GM12878 (cell line): ENCODE results near the gene CD93. TPM values are rescaled to one million over a fixed set of nuclear protein-coding genes. Genes with fewer than 3 reads are reported as not detected.

Source experiments
- ATAC-seq: fragments of 200-7000 bp; cut with Tn5 transposase; 3 replicates; pipeline ENCODE4 v1.9.1; 2020; ENCODE audit warnings: mild to moderate bottlenecking, moderate library complexity
- BruUV-seq: library from RNA; stranded (reverse); fragments of 400-500 nt; replicated peaks from 2 replicates; lab custom pipeline; 2021; lab: Mats Ljungman, UMichigan
- CTCF ChIA-PET: fragments of 300-600 bp; sonication (Branson Sonifier 250); formaldehyde crosslinking; extraction: SDS; loops from one replicate; lab custom pipeline; 2021; ENCODE audit warnings: inconsistent platforms; lab: Yijun Ruan, JAX
- POLR2A ChIA-PET: fragments of 350-600 bp; formaldehyde crosslinking; extraction: SDS; loops from one replicate; lab custom pipeline; 2021; ENCODE audit warnings: inconsistent platforms; lab: Charles Lee
- RAD21 ChIA-PET: fragments of 300-600 bp; sonication (Branson Sonifier 250); formaldehyde crosslinking; loops from one replicate; lab custom pipeline; 2023; ENCODE audit warnings: antibody characterized with exemption; ENCODE audit not compliant: unreplicated experiment; lab: Charles Lee
- SMC1A ChIA-PET: fragments of 300-600 bp; sonication (Branson Sonifier 250); formaldehyde crosslinking; loops from one replicate; lab custom pipeline; 2023; ENCODE audit not compliant: unreplicated experiment, uncharacterized antibody; lab: Charles Lee
- DNase-seq: peaks from one replicate; pipeline ENCODE4 v3.0.0-alpha.2; 2011; ENCODE audit warnings: low read depth, low spot score
- FAIRE-seq: peaks from 3 replicates; lab custom pipeline; 2011; peaks lifted over from hg19 to GRCh38; lab: Jason Lieb, UNC
- H2AFZ ChIP-seq: 2 replicates; pipeline ENCODE4 v1.6.0; 2011; ENCODE audit warnings: low read depth, low read length, control low read depth; ENCODE audit not compliant: control insufficient read depth
- H3K27ac ChIP-seq: 2 replicates; pipeline ENCODE4 v1.5.1; 2011; ENCODE audit warnings: control low read depth; ENCODE audit not compliant: control insufficient read depth, insufficient read depth
- H3K27me3 ChIP-seq, 2 experiments: replicated peaks in 1 of 2; 2 replicates each; pipeline versions ENCODE4 v1.6.0 to v1.6.1; 2011; ENCODE audit warnings: low read length in 1 of 2; ENCODE audit not compliant: control insufficient read depth in 2 of 2, insufficient read depth in 2 of 2
- H3K36me3 ChIP-seq, 2 experiments: 2 replicates each; pipeline ENCODE4 v1.5.1; 2011; ENCODE audit warnings: low read length in 1 of 2; ENCODE audit not compliant: control insufficient read depth in 2 of 2, insufficient read depth in 2 of 2
- H3K4me1 ChIP-seq: 2 replicates; pipeline ENCODE4 v1.6.1; 2011; ENCODE audit warnings: mild to moderate bottlenecking, low read length, moderate library complexity, mixed read lengths; ENCODE audit not compliant: control insufficient read depth, insufficient read depth
- H3K4me2 ChIP-seq: 2 replicates; pipeline ENCODE4 v1.6.0; 2011; ENCODE audit warnings: control low read depth; ENCODE audit not compliant: control insufficient read depth, insufficient read depth
- H3K4me3 ChIP-seq: fragments of 200-600 bp; sonication (generic); 2 replicates; pipeline ENCODE4 v1.5.1; 2016
- H3K79me2 ChIP-seq: 2 replicates; pipeline ENCODE4 v1.6.0; 2011; ENCODE audit warnings: low read length; ENCODE audit not compliant: control insufficient read depth, insufficient read depth
- H3K9ac ChIP-seq: 2 replicates; pipeline ENCODE4 v1.8.0; 2011; ENCODE audit warnings: low read length, control low read depth, mixed read lengths; ENCODE audit not compliant: control insufficient read depth, insufficient read depth
- H3K9me3 ChIP-seq: replicated peaks from 3 replicates; pipeline ENCODE4 v1.5.1; 2011; ENCODE audit warnings: mild to moderate bottlenecking, low read length; ENCODE audit not compliant: control insufficient read depth, insufficient read depth
- H4K20me1 ChIP-seq: 2 replicates; pipeline ENCODE4 v1.6.0; 2011; ENCODE audit not compliant: control insufficient read depth, insufficient read depth
- ASH2L ChIP-seq: fragments of 300-600, 200-600 bp; sonication (generic); IDR thresholded peaks from 2 replicates; pipeline ENCODE4 v1.6.1; 2017; ENCODE audit warnings: low read depth, mild to moderate bottlenecking, borderline replicate concordance
- BMI1 ChIP-seq: fragments of 450-650 bp; IDR thresholded peaks from 2 replicates; pipeline ENCODE4 v1.6.1; 2016; ENCODE audit warnings: mild to moderate bottlenecking, moderate library complexity, borderline replicate concordance
- CEBPZ ChIP-seq: fragments of 150-350 bp; IDR thresholded peaks from 2 replicates; pipeline ENCODE4 v1.6.1; 2016; ENCODE audit warnings: low read depth, low read length
- HDGF ChIP-seq: fragments of 450-650 bp; IDR thresholded peaks from 2 replicates; pipeline ENCODE4 v1.6.1; 2016; ENCODE audit warnings: antibody characterized with exemption
- HSF1 ChIP-seq: fragments of 150-350 bp; IDR thresholded peaks from 2 replicates; pipeline ENCODE4 v1.6.1; 2014; ENCODE audit warnings: mild to moderate bottlenecking, low read depth, low read length
- POLR2AphosphoS2 ChIP-seq: IDR thresholded peaks from 2 replicates; pipeline ENCODE4 v1.6.1; 2011; ENCODE audit warnings: low read depth, mild to moderate bottlenecking, low read length, improper control_type of control experiment, moderate library complexity
- POLR2AphosphoS5 ChIP-seq: IDR thresholded peaks from 2 replicates; pipeline ENCODE4 v1.6.1; 2011; ENCODE audit warnings: mild to moderate bottlenecking, low read length, inconsistent platforms
- RAD51 ChIP-seq: fragments of 450-650 bp; IDR thresholded peaks from 2 replicates; pipeline ENCODE4 v1.6.1; 2016; ENCODE audit warnings: moderate library complexity, mild to moderate bottlenecking, inconsistent platforms
- RCOR1 ChIP-seq: conservative IDR thresholded peaks from 2 replicates; pipeline ENCODE4 v1.6.1; 2012; ENCODE audit warnings: low read depth, low read length, improper control_type of control experiment
- RUNX3 ChIP-seq: IDR thresholded peaks from 2 replicates; pipeline ENCODE4 v1.6.1; 2012; ENCODE audit warnings: low read length, inconsistent platforms
- SMARCA5 ChIP-seq: fragments of 450-650 bp; IDR thresholded peaks from 2 replicates; pipeline ENCODE4 v1.6.1; 2017; ENCODE audit warnings: mild to moderate bottlenecking
- SPI1 ChIP-seq: IDR thresholded peaks from 2 replicates; pipeline ENCODE4 v1.6.1; 2011; ENCODE audit warnings: low read depth, mild to moderate bottlenecking, low read length, moderate library complexity, borderline replicate concordance; ENCODE audit not compliant: insufficient read depth
- USF1 ChIP-seq: IDR thresholded peaks from 2 replicates; pipeline ENCODE4 v1.6.1; 2011; ENCODE audit warnings: borderline replicate concordance, low read depth, mild to moderate bottlenecking, moderate library complexity, mixed read lengths, low read length; ENCODE audit not compliant: insufficient read depth; ENCODE audit errors: extremely low read length
- WGBS: methylation state at CpG from one replicate; pipeline ENCODE4 v1.1.6; 2016; ENCODE audit warnings: low lambda C conversion rate; ENCODE audit not compliant: insufficient replicate concordance, insufficient coverage; ENCODE audit errors: missing lambda C conversion rate; 5-methylcytosine and 5-hydroxymethylcytosine counted together
- in situ Hi-C: fragments of 300-500 bp; cut with MboI; formaldehyde crosslinking; loops from 9 replicates; pipeline ENCODE4 v1.14.3; 2018; ENCODE audit warnings: mixed read lengths
- intact Hi-C: fragments of 100-400 bp; cut with micrococcal nuclease; formaldehyde crosslinking; loops from one replicate; pipeline ENCODE4 v1.14.2; 2022; ENCODE audit not compliant: unreplicated experiment
- polyA plus RNA-seq, 11 experiments: library from polyadenylated mRNA; depleted of rRNA in 4 of 11; unstranded in 6 of 11; stranded (reverse) in 5 of 11; fragments of >200 nt; fragmentation: Nextera tagmentation in 4 of 11; fragmentation: Illumina TruSeq in 1 of 11; extraction: Ambion mirVana in 4 of 11; extraction: Trizol in 1 of 11; gene quantifications; 1 replicate in 1 of 11; 2 replicates in 10 of 11; pipeline versions ENCODE4 v1.2.1 to v1.2.3, GENCODE V29; 2011 to 2016; ENCODE audit warnings: inconsistent platforms in 2 of 11, missing spikeins in 2 of 11, low read depth in 1 of 11
- total RNA-seq, 4 experiments: library from RNA; depleted of rRNA in 3 of 4; stranded (reverse); fragments of >200 nt in 3 of 4; fragmentation: Illumina TruSeq in 1 of 4; extraction: Trizol in 1 of 4; gene quantifications; 2 replicates each; pipeline versions ENCODE4 v1.2.1 to v1.2.3, GENCODE V29; 2013 to 2021
- TF ChIP-seq, protein P1 (sequence below): fragments of 450-650 bp; IDR thresholded peaks from 2 replicates; pipeline ENCODE4 v1.6.1; 2017; ENCODE audit warnings: mild to moderate bottlenecking, moderate library complexity

The CD93 gene
- total and polyA plus RNA-seq, 10 of the 15 experiments (the other 5 are each of a cell fraction or from before 2014, with no cell fraction given), result 0.20 to 2.7 (median 0.92) TPM

DNA sequence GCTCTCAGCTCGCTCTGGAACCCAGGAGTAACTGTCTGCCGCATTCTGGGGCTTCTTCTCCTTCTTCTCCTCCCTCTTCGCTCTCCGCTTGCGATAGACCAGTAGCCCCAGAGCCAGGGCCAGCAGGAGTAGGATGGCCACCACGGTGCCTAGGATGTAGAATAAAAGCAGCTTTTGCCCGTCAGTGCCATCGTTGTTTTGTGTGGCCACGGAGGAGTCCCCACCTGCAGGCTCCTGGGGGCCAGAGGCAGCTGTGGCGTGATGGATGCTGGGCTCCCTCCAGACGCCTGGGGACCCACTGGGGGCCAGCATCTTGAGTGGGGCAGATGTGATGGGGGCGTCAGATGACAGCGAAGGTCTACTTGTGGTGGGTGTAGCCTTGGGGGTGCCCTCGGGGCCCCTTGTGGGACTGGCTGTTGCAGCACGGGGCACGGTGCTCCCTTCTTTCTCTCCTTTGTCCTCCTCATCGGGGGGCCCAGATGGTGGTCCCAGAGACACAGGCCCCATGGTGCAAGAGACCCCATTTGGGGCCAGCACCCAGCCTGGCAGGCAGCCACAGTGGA is 1.8 kb downstream of the CD93 start:
- H2AFZ ChIP-seq, result no peak overlapping the region
- H3K4me3 ChIP-seq, result no peak overlapping the region
- FAIRE-seq, result no peak
- WGBS, result 58% methylated on average over 15 of the region's 17 CpGs
- no peaks in the 10 kb centered on the region for H3K36me3 ChIP-seq
- no peaks in the 10 kb centered on the region for H4K20me1 ChIP-seq
- ChIA-PET RAD21 (interaction anchor here (1.1 kb wide), 1 partner anchor 32 kb away, joined by 4 read pairs; no protein-coding TSS in a partner anchor), POLR2A (interaction anchor here (0.6 kb wide), 1 partner anchor 62 kb away, joined by 6 read pairs; no protein-coding TSS in a partner anchor), CTCF (interaction anchor here (0.9 to 1.8 kb wide), 3 partner anchors 10 to 117 kb away, joined by 3 to 7 read pairs (median 4); no protein-coding TSS in a partner anchor), SMC1A (interaction anchor here (0.8 to 2.1 kb wide), 5 partner anchors 12 to 58 kb away, joined by 3 to 5 read pairs (median 4); no protein-coding TSS in a partner anchor)
- H3K9ac ChIP-seq, result no peak overlapping the region
- H3K4me1 ChIP-seq, result peaks cover 14% of the 10 kb centered on the region
- no peak for ATAC-seq
- intact Hi-C loops (no loop called here), in situ Hi-C loops (no loop called here)
- BruUV-seq, result no TSS peak
- H3K27me3 ChIP-seq, result peaks cover 0 to 3% of the 10 kb centered on the region in 2 experiments; a peak in 1 of 4 replicates
- DNase-seq, result no peak
- H3K4me2 ChIP-seq, result no peak overlapping the region
- no peaks in the 10 kb centered on the region for H3K9me3 ChIP-seq
- no peaks in the 10 kb centered on the region for H3K79me2 ChIP-seq
- no peak overlapping the region for H3K27ac ChIP-seq
- TF ChIP-seq ASH2L, result no peak
- no peak for TF ChIP-seq HSF1
- no peak for TF ChIP-seq USF1
- TF ChIP-seq BMI1, result no peak
- TF ChIP-seq, protein P1, sequence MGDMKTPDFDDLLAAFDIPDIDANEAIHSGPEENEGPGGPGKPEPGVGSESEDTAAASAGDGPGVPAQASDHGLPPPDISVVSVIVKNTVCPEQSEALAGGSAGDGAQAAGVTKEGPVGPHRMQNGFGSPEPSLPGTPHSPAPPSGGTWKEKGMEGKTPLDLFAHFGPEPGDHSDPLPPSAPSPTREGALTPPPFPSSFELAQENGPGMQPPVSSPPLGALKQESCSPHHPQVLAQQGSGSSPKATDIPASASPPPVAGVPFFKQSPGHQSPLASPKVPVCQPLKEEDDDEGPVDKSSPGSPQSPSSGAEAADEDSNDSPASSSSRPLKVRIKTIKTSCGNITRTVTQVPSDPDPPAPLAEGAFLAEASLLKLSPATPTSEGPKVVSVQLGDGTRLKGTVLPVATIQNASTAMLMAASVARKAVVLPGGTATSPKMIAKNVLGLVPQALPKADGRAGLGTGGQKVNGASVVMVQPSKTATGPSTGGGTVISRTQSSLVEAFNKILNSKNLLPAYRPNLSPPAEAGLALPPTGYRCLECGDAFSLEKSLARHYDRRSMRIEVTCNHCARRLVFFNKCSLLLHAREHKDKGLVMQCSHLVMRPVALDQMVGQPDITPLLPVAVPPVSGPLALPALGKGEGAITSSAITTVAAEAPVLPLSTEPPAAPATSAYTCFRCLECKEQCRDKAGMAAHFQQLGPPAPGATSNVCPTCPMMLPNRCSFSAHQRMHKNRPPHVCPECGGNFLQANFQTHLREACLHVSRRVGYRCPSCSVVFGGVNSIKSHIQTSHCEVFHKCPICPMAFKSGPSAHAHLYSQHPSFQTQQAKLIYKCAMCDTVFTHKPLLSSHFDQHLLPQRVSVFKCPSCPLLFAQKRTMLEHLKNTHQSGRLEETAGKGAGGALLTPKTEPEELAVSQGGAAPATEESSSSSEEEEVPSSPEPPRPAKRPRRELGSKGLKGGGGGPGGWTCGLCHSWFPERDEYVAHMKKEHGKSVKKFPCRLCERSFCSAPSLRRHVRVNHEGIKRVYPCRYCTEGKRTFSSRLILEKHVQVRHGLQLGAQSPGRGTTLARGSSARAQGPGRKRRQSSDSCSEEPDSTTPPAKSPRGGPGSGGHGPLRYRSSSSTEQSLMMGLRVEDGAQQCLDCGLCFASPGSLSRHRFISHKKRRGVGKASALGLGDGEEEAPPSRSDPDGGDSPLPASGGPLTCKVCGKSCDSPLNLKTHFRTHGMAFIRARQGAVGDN, result no peak
- no peak for TF ChIP-seq RUNX3
- TF ChIP-seq RCOR1, result no peak
- TF ChIP-seq SMARCA5, result no peak
- TF ChIP-seq RAD51, result no peak
- TF ChIP-seq SPI1, result no peak
- no peak for TF ChIP-seq POLR2AphosphoS2
- no peak for TF ChIP-seq CEBPZ
- no peak for TF ChIP-seq POLR2AphosphoS5
- no peak for TF ChIP-seq HDGF
